ENCODE results near the gene PCNX1. TPM values are rescaled to one million over a fixed set of nuclear protein-coding genes. Genes with fewer than 3 reads are reported as not detected.

The PCNX1 gene
- total RNA-seq, 1 experiment from 2014 or later, result 23.3 TPM

DNA sequence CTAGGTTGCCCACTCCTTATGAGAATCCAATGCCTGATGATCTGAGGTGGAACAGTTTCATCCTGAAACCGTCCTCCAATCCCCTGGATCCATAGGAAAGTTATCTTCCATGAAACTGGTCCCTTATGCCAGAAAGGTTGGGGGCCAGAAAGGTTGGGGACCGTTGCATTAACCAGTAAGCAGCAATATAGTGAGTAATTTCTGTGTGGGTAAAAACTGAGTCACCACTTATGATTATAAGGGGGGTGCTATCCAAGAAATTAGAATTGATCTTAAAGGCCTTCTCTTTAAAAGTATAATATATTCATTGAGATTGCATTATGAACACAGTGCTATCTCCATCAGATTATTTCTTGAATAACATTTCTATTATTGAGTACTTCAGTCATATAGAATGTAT, 97.2 kb downstream of the PCNX1 start:
- intact Hi-C loops (cut with micrococcal nuclease), result loop anchor here (2.0 kb wide), 1 partner anchor 18 kb away; no protein-coding TSS in a partner anchor
- no peak; the same call in 1 of the 2 replicates for ATAC-seq

DNA sequence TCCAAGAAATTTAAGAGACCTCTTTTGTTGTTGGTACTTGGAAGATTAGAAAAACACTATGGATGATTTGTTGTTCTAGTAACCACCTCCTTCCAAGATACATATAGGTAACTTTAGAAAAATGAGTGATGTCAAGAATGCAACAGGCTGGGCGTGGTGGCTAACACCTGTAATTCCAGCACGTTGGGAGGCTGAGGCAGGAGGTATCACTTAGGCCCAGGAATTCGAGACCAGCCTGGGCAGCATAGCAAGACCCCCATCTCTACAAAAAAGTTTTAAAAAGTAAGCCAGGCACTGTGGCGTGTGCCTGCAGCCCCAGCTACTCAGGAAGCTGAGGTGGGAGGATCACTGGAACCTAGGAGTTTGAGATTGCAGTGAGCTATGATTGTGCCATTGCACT, 97.8 kb downstream of the PCNX1 start:
- DNase-seq (no peak), ATAC-seq (peak; percentile 10)
- TF ChIP-seq EZH2 (IDR thresholded peaks at IDR 0.05; ENCODE audit: low read length, unreplicated experiment), result no peak
- TF ChIP-seq, protein P1, sequence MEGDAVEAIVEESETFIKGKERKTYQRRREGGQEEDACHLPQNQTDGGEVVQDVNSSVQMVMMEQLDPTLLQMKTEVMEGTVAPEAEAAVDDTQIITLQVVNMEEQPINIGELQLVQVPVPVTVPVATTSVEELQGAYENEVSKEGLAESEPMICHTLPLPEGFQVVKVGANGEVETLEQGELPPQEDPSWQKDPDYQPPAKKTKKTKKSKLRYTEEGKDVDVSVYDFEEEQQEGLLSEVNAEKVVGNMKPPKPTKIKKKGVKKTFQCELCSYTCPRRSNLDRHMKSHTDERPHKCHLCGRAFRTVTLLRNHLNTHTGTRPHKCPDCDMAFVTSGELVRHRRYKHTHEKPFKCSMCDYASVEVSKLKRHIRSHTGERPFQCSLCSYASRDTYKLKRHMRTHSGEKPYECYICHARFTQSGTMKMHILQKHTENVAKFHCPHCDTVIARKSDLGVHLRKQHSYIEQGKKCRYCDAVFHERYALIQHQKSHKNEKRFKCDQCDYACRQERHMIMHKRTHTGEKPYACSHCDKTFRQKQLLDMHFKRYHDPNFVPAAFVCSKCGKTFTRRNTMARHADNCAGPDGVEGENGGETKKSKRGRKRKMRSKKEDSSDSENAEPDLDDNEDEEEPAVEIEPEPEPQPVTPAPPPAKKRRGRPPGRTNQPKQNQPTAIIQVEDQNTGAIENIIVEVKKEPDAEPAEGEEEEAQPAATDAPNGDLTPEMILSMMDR (conservative IDR thresholded peaks at IDR 0.05; ENCODE audit: low read depth, low read length), result no peak
- TF ChIP-seq EZH2phosphoT487 (IDR thresholded peaks at IDR 0.05; ENCODE audit: borderline replicate concordance, low read length), result no peak
- no peak overlapping the region for H3K9ac ChIP-seq (ENCODE audit: low read length)
- H3K27me3 ChIP-seq (ENCODE audit: low read length), result no peaks in the 10 kb centered on the region
- no peaks in the 10 kb centered on the region for H3K36me3 ChIP-seq (ENCODE audit: low read depth, low read length)
- intact Hi-C loops (cut with micrococcal nuclease), result loop anchor here (2.0 kb wide), 1 partner anchor 18 kb away; no protein-coding TSS in a partner anchor
- no peaks in the 10 kb centered on the region for H3K9me3 ChIP-seq (ENCODE audit: low read length)
- no TSS peak for BruUV-seq (replicated peaks)
- CTCF ChIA-PET, result interaction anchor here (0.6 kb wide), 1 partner anchor 196 kb away, joined by 6 read pairs; no protein-coding TSS in a partner anchor
- H4K20me1 ChIP-seq (ENCODE audit: low read length), result no peaks in the 10 kb centered on the region
- H3K27ac ChIP-seq (ENCODE audit: low read length), result peak overlapping the region; percentile 59
- no peaks in the 10 kb centered on the region for H3K9me2 ChIP-seq (replicated peaks; ENCODE audit: low read length)
- no peak overlapping the region for H3K4me3 ChIP-seq (ENCODE audit: low read length)
- H3K4me2 ChIP-seq (ENCODE audit: low read length), result peak overlapping the region; percentile 5; the same call in 1 of the 2 replicates
- no peaks in the 10 kb centered on the region for H3K79me2 ChIP-seq (ENCODE audit: low read length)
- H3K4me1 ChIP-seq (ENCODE audit: insufficient read depth, low read length), result peaks cover 42% of the 10 kb centered on the region
- H3F3A ChIP-seq (ENCODE audit: low read length, unreplicated experiment), result no peaks in the 10 kb centered on the region
- POLR2A ChIA-PET (ENCODE audit: unreplicated experiment), result no interaction called here
- H2AFZ ChIP-seq (ENCODE audit: low read length), result no peak overlapping the region

More for the DNA sequence above, 97.2 kb downstream of the PCNX1 start:
- TF ChIP-seq EZH2 (IDR thresholded peaks at IDR 0.05; ENCODE audit: low read length, unreplicated experiment) (no peak), EZH2phosphoT487 (IDR thresholded peaks at IDR 0.05; ENCODE audit: borderline replicate concordance, low read length) (no peak)
- TF ChIP-seq, protein P1 (conservative IDR thresholded peaks at IDR 0.05; ENCODE audit: low read depth, low read length), result no peak
- H3K9me2 ChIP-seq (replicated peaks; ENCODE audit: low read length), result no peaks in the 10 kb centered on the region
- BruUV-seq (replicated peaks), result no TSS peak
- H3K27me3 ChIP-seq (ENCODE audit: low read length), result no peaks in the 10 kb centered on the region
- CTCF ChIA-PET, result no interaction called here
- H4K20me1 ChIP-seq (ENCODE audit: low read length), result no peaks in the 10 kb centered on the region
- no peaks in the 10 kb centered on the region for H3K9me3 ChIP-seq (ENCODE audit: low read length)
- no peak for DNase-seq
- POLR2A ChIA-PET (ENCODE audit: unreplicated experiment), result no interaction called here
- no peak overlapping the region for H3K27ac ChIP-seq (ENCODE audit: low read length)
- H3K4me2 ChIP-seq (ENCODE audit: low read length), result no peak overlapping the region
- H3K79me2 ChIP-seq (ENCODE audit: low read length), result no peaks in the 10 kb centered on the region
- H3F3A ChIP-seq (ENCODE audit: low read length, unreplicated experiment), result no peaks in the 10 kb centered on the region
- H3K36me3 ChIP-seq (ENCODE audit: low read depth, low read length), result no peaks in the 10 kb centered on the region
- no peak overlapping the region for H3K4me3 ChIP-seq (ENCODE audit: low read length)
- peaks cover 42% of the 10 kb centered on the region for H3K4me1 ChIP-seq (ENCODE audit: insufficient read depth, low read length)
- no peak overlapping the region for H3K9ac ChIP-seq (ENCODE audit: low read length)
- H2AFZ ChIP-seq (ENCODE audit: low read length), result no peak overlapping the region

DNA sequence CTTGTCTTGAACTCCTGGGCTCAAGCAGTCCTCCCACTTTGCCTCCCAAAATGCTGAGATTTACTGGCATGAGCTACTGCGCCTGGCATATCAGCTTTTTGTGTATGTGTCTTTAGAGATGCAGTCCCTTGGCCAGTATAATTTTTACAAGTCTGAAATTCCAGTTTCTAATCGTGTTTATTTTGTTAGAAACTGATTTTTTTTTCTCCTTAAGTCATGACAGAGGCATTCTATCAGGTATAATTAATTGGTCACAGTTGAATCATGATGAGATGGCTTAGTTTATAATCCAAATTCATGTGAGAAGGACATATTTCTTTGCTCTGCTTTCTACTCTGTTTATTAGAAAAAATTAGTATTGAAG, 98.9 kb downstream of the PCNX1 start:
- no TSS peak for BruUV-seq (replicated peaks)
- no peak overlapping the region for H3K9ac ChIP-seq (ENCODE audit: low read length)
- no peaks in the 10 kb centered on the region for H3K36me3 ChIP-seq (ENCODE audit: low read depth, low read length)
- intact Hi-C loops (cut with micrococcal nuclease), result loop anchor here (1.0 kb wide), 1 partner anchor 16 kb away; no protein-coding TSS in a partner anchor
- peak overlapping the region; percentile 59 for H3K27ac ChIP-seq (ENCODE audit: low read length)
- no peaks in the 10 kb centered on the region for H3K9me3 ChIP-seq (ENCODE audit: low read length)
- no peak overlapping the region for H3K4me3 ChIP-seq (ENCODE audit: low read length)
- no peaks in the 10 kb centered on the region for H3K27me3 ChIP-seq (ENCODE audit: low read length)
- peak; percentile 70 for DNase-seq
- TF ChIP-seq EZH2phosphoT487 (IDR thresholded peaks at IDR 0.05; ENCODE audit: borderline replicate concordance, low read length) (no peak), EZH2 (IDR thresholded peaks at IDR 0.05; ENCODE audit: low read length, unreplicated experiment) (no peak)
- TF ChIP-seq, protein P1 (conservative IDR thresholded peaks at IDR 0.05; ENCODE audit: low read depth, low read length), result no peak
- H3K4me1 ChIP-seq (ENCODE audit: insufficient read depth, low read length), result peaks cover 42% of the 10 kb centered on the region
- H2AFZ ChIP-seq (ENCODE audit: low read length), result no peak overlapping the region
- H3K79me2 ChIP-seq (ENCODE audit: low read length), result no peaks in the 10 kb centered on the region
- peak overlapping the region; percentile 5; the same call in 1 of the 2 replicates for H3K4me2 ChIP-seq (ENCODE audit: low read length)
- CTCF ChIA-PET, result interaction anchor here (0.6 to 1.2 kb wide), 2 partner anchors 23 to 99 kb away, joined by 4 to 5 read pairs; partner anchors contain the start of gene PCNX1
- POLR2A ChIA-PET (ENCODE audit: unreplicated experiment), result interaction anchor here (0.6 kb wide), 1 partner anchor 11 kb away, joined by 12 read pairs; no protein-coding TSS in a partner anchor
- no peaks in the 10 kb centered on the region for H3F3A ChIP-seq (ENCODE audit: low read length, unreplicated experiment)
- H3K9me2 ChIP-seq (replicated peaks; ENCODE audit: low read length), result no peaks in the 10 kb centered on the region
- ATAC-seq, result peak; percentile 68
- H4K20me1 ChIP-seq (ENCODE audit: low read length), result no peaks in the 10 kb centered on the region
